ENCODE data around the gene PYGB.

Gene PYGB

DNA sequence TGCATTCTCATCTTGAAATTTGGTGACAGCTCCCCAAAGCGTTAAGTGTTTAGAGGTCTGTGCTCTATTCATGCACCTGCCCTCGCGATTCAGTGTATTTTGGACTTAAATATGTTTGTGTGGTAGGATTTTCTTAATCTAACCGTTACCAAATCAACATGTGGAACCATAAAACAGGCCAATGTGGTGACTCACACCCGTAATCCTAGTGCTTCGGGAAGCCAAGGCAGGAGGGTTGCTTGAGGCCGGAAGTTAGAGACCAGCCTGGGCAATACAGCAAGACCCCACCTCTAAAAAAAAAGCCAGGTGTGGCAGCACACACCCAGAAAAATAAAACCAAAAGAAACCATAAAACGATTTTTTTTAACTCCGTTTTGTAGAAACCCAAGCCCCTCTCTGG is 31.5 kb downstream of the PYGB start:
- no peak overlapping the region for H3K9ac ChIP-seq (ENCODE audit: insufficient read length, low read depth)
- no peaks in the 10 kb centered on the region for H3K4me1 ChIP-seq (ENCODE audit: insufficient read depth, insufficient read length)
- no peak for TF ChIP-seq ZNF274 (IDR thresholded peaks at IDR 0.05; ENCODE audit: low read depth, low read length)
- TF ChIP-seq YY1 (IDR thresholded peaks at IDR 0.05; ENCODE audit: insufficient read depth, insufficient read length): no peak
- no peak for TF ChIP-seq SUZ12 (IDR thresholded peaks at IDR 0.05; ENCODE audit: extremely low read depth, insufficient read depth, insufficient read length)
- no peaks in the 10 kb centered on the region for H3K9me3 ChIP-seq (ENCODE audit: insufficient read depth, low read length)
- H3K36me3 ChIP-seq (ENCODE audit: insufficient read depth, insufficient read length, low read length): peaks cover 96% of the 10 kb centered on the region
- DNase-seq (ENCODE audit: low read depth, low spot score): no peak
- no peak overlapping the region for H3K4me3 ChIP-seq (ENCODE audit: insufficient read length, low read depth)
- H3K27me3 ChIP-seq (ENCODE audit: insufficient read depth, insufficient read length): no peaks in the 10 kb centered on the region

DNA sequence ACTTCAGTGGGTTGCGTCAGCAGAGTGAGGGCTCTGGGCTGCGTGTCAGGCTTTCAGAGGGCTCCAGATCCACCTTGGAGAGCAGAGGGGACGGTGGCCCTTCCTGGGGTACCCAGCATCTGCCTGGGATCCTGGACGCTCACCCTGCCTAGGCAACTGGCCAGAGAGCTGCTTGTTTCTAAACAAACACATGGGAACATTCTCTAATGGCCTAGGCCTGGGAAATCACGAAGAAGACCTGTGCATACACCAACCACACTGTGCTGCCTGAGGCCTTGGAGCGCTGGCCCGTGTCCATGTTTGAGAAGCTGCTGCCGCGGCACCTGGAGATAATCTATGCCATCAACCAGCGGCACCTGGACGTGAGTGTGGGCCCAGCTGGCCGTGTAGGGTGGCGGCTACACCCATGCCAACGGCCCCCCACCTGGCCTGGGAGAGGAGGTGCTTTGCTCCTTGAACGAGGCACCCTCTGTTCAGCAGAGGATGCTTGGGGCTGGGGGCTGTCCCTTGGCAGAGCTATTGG is 32.2 kb downstream of the PYGB start:
- TF ChIP-seq SUZ12 (IDR thresholded peaks at IDR 0.05; ENCODE audit: extremely low read depth, insufficient read depth, insufficient read length) (no peak), ZNF274 (IDR thresholded peaks at IDR 0.05; ENCODE audit: low read depth, low read length) (no peak), YY1 (IDR thresholded peaks at IDR 0.05; ENCODE audit: insufficient read depth, insufficient read length) (no peak)
- Histone ChIP-seq H3K4me1 (ENCODE audit: insufficient read depth, insufficient read length) (no peaks in the 10 kb centered on the region), H3K36me3 (ENCODE audit: insufficient read depth, insufficient read length, low read length) (peaks cover 93% of the 10 kb centered on the region), H3K9me3 (ENCODE audit: insufficient read depth, low read length) (no peaks in the 10 kb centered on the region), H3K9ac (ENCODE audit: insufficient read length, low read depth) (no peak overlapping the region), H3K27me3 (ENCODE audit: insufficient read depth, insufficient read length) (no peaks in the 10 kb centered on the region), H3K4me3 (ENCODE audit: insufficient read length, low read depth) (no peak overlapping the region)
- no peak for DNase-seq (ENCODE audit: low read depth, low spot score)

DNA sequence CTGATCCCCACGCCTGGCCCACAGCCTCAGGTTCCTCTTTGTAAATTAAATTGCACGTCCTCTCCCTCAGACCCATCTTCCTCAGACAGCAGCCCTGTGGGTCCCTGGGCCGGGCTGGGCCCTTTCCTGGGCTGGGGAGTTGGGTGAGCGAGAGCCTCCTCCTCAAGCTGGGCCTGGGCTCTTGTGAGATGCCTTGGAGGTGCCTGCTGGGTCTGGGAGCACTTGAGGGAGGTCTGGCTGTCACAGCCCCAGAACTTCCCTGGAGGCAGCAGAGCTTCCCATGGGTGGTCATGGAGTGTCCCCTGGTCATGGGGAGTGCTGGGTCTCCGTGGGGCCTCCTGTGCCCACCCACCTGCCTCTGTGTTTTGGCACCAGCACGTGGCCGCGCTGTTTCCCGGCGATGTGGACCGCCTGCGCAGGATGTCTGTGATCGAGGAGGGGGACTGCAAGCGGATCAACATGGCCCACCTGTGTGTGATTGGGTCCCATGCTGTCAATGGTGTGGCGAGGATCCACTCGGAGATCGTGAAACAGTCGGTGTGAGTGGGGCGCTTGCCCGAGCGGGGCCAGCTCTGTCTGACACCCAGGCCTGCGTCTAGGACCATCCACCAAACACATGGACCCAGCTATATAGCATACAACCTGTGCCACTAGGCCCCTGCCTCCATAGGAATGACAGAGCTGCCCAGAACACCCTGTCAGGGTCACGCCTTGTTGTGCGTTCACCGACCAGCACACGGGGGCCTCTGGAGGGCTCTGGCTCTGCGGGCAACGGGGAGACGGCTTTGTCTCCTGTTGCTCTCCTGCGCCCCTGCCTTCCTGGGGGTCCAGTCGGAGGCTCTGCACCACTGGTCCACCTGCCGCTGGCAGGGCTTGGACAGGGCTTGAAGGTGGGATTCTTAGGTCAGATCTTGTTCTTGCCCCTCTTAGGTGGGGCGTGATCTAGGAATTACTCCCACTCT is 33.0 kb downstream of the PYGB start:
- H3K9me3 ChIP-seq (ENCODE audit: insufficient read depth, low read length): no peaks in the 10 kb centered on the region

GRCh38 chr20:25281541-25281991 is 33.7 kb downstream of the PYGB start:
- Histone ChIP-seq H3K9ac (ENCODE audit: insufficient read length, low read depth) (no peak overlapping the region), H3K36me3 (ENCODE audit: insufficient read depth, insufficient read length, low read length) (peaks cover 95% of the 10 kb centered on the region), H3K4me3 (ENCODE audit: insufficient read length, low read depth) (no peak overlapping the region), H3K9me3 (ENCODE audit: insufficient read depth, low read length) (no peaks in the 10 kb centered on the region), H3K4me1 (ENCODE audit: insufficient read depth, insufficient read length) (no peaks in the 10 kb centered on the region), H3K27me3 (ENCODE audit: insufficient read depth, insufficient read length) (no peaks in the 10 kb centered on the region)
- TF ChIP-seq ZNF274 (IDR thresholded peaks at IDR 0.05; ENCODE audit: low read depth, low read length) (no peak), SUZ12 (IDR thresholded peaks at IDR 0.05; ENCODE audit: extremely low read depth, insufficient read depth, insufficient read length) (no peak), YY1 (IDR thresholded peaks at IDR 0.05; ENCODE audit: insufficient read depth, insufficient read length) (no peak)
- no peak for DNase-seq (ENCODE audit: low read depth, low spot score)

More for the DNA sequence above, 33.0 kb downstream of the PYGB start:
- Histone ChIP-seq H3K36me3 (ENCODE audit: insufficient read depth, insufficient read length, low read length) (peaks cover 93% of the 10 kb centered on the region), H3K4me3 (ENCODE audit: insufficient read length, low read depth) (no peak overlapping the region), H3K27me3 (ENCODE audit: insufficient read depth, insufficient read length) (no peaks in the 10 kb centered on the region), H3K9ac (ENCODE audit: insufficient read length, low read depth) (no peak overlapping the region), H3K4me1 (ENCODE audit: insufficient read depth, insufficient read length) (no peaks in the 10 kb centered on the region)
- TF ChIP-seq ZNF274 (IDR thresholded peaks at IDR 0.05; ENCODE audit: low read depth, low read length) (no peak), YY1 (IDR thresholded peaks at IDR 0.05; ENCODE audit: insufficient read depth, insufficient read length) (no peak), SUZ12 (IDR thresholded peaks at IDR 0.05; ENCODE audit: extremely low read depth, insufficient read depth, insufficient read length) (no peak)
- no peak for DNase-seq (ENCODE audit: low read depth, low spot score)

DNA sequence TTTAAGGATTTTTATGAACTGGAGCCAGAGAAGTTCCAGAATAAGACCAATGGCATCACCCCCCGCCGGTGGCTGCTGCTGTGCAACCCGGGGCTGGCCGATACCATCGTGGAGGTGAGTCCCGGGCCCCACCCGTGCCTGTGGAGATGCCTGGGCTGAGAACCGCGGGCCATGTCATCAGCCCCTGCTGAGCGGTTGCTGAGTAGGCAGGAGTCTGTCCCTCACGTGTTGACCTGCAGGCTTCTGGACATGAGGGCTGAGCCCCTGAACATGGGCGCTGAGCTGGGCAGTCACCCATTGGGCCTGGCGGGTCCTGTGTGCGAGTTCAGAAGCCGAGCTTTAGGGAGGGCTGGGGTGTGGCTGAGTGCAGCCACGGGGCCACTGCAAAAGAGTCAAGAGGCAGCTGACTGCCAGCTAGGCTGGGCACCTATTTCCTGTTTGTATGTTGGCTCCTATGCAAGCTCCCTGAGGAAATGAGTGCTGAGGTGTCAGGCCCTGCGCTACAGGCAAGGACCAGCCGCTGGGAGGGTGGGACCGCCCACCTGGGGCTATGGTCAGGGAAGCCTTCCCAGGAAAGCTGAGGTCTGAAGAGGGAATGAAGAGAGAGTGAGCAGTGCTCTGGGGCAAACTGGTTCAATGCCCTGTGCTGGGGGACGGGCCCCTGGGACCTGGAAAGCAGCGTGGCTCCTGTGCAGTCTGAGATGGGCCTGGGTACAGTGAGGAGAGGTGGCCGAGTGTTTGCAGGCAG is 34.3 kb downstream of the PYGB start:
- Histone ChIP-seq H3K4me1 (ENCODE audit: insufficient read depth, insufficient read length) (no peaks in the 10 kb centered on the region), H3K4me3 (ENCODE audit: insufficient read length, low read depth) (no peak overlapping the region), H3K27me3 (ENCODE audit: insufficient read depth, insufficient read length) (no peaks in the 10 kb centered on the region), H3K36me3 (ENCODE audit: insufficient read depth, insufficient read length, low read length) (peaks cover 95% of the 10 kb centered on the region), H3K9me3 (ENCODE audit: insufficient read depth, low read length) (no peaks in the 10 kb centered on the region), H3K9ac (ENCODE audit: insufficient read length, low read depth) (peak overlapping the region; percentile 32)
- TF ChIP-seq ZNF274 (IDR thresholded peaks at IDR 0.05; ENCODE audit: low read depth, low read length): no peak
- no peak for TF ChIP-seq SUZ12 (IDR thresholded peaks at IDR 0.05; ENCODE audit: extremely low read depth, insufficient read depth, insufficient read length)
- TF ChIP-seq YY1 (IDR thresholded peaks at IDR 0.05; ENCODE audit: insufficient read depth, insufficient read length): no peak
- DNase-seq (ENCODE audit: low read depth, low spot score): no peak

GRCh38 chr20:25282796-25283195 is 34.9 kb downstream of the PYGB start:
- H3K9me3 ChIP-seq (ENCODE audit: insufficient read depth, low read length): no peaks in the 10 kb centered on the region
- no peaks in the 10 kb centered on the region for H3K4me1 ChIP-seq (ENCODE audit: insufficient read depth, insufficient read length)
- H3K4me3 ChIP-seq (ENCODE audit: insufficient read length, low read depth): no peak overlapping the region
- H3K9ac ChIP-seq (ENCODE audit: insufficient read length, low read depth): no peak overlapping the region
- DNase-seq (ENCODE audit: low read depth, low spot score): no peak
- H3K36me3 ChIP-seq (ENCODE audit: insufficient read depth, insufficient read length, low read length): peaks cover 95% of the 10 kb centered on the region
- H3K27me3 ChIP-seq (ENCODE audit: insufficient read depth, insufficient read length): no peaks in the 10 kb centered on the region
- no peak for TF ChIP-seq SUZ12 (IDR thresholded peaks at IDR 0.05; ENCODE audit: extremely low read depth, insufficient read depth, insufficient read length)
- no peak for TF ChIP-seq ZNF274 (IDR thresholded peaks at IDR 0.05; ENCODE audit: low read depth, low read length)
- TF ChIP-seq YY1 (IDR thresholded peaks at IDR 0.05; ENCODE audit: insufficient read depth, insufficient read length): no peak

All from NT2/D1 (cell line).